Stimulated activated CD4-positive, alpha-beta T cell treated with anti-CD3 and anti-CD28 coated beads, Interleukin-12 subunit alpha, Interleukin-12 subunit beta, amount 100 ng/mL, for 24 hours (primary cell): ENCODE data around the gene PTPRT.
"Not testable (repeated sequence)": the region's sequence is repeated elsewhere in the genome, so short reads cannot be mapped to it uniquely, and the experiment has no call there.

ENCODE experiments used
- DNase-seq, 2 experiments: peaks; one replicate each; pipeline ENCODE4 v3.0.0-alpha.2; 2020; ENCODE audit warnings: low read depth in 2 of 2

PTPRT gene

GRCh38 chr20:42914302-42914701, 275.4 kb downstream of the PTPRT start:
- DNase-seq = no peak

GRCh38 chr20:42910808-42911207, 278.9 kb downstream of the PTPRT start:
- DNase-seq = not testable (repeated sequence)

- DNase-seq = no peak
Observed at GRCh38 chr20:42907730-42908129, 282.0 kb downstream of the PTPRT start.

- no peak for DNase-seq
Observed at GRCh38 chr20:42906120-42906519, 283.6 kb downstream of the PTPRT start.

- no peak for DNase-seq
Observed at GRCh38 chr20:42902509-42902908, 287.2 kb downstream of the PTPRT start.

- no peak for DNase-seq
Observed at GRCh38 chr20:42901689-42902440, 287.8 kb downstream of the PTPRT start.

GRCh38 chr20:42900764-42901163, 288.9 kb downstream of the PTPRT start:
- not testable (repeated sequence) for DNase-seq

GRCh38 chr20:42895020-42895419, 294.7 kb downstream of the PTPRT start:
- no peak for DNase-seq

GRCh38 chr20:42894483-42894882, 295.2 kb downstream of the PTPRT start:
- no peak for DNase-seq

- DNase-seq = no peak
Observed at GRCh38 chr20:42889517-42889916, 300.2 kb downstream of the PTPRT start.

- DNase-seq = no peak
Observed at GRCh38 chr20:42887281-42887680, 302.4 kb downstream of the PTPRT start.

- no peak for DNase-seq
Observed at GRCh38 chr20:42886801-42887200, 302.9 kb downstream of the PTPRT start.

GRCh38 chr20:42886046-42886445, 303.7 kb downstream of the PTPRT start:
- no peak for DNase-seq

- DNase-seq = no peak
Observed at GRCh38 chr20:42875581-42875980, 314.1 kb downstream of the PTPRT start.

- DNase-seq = no peak
Observed at GRCh38 chr20:42873259-42873658, 316.4 kb downstream of the PTPRT start.

- DNase-seq = no peak
Observed at GRCh38 chr20:42864116-42864515, 325.6 kb downstream of the PTPRT start.

- DNase-seq = no peak
Observed at GRCh38 chr20:42862446-42862845, 327.3 kb downstream of the PTPRT start.

- DNase-seq = no peak
Observed at GRCh38 chr20:42857446-42857845, 332.3 kb downstream of the PTPRT start.

GRCh38 chr20:42855896-42856295, 333.8 kb downstream of the PTPRT start:
- no peak for DNase-seq

GRCh38 chr20:42852691-42853090, 337.0 kb downstream of the PTPRT start:
- no peak for DNase-seq

- DNase-seq = no peak
Observed at GRCh38 chr20:42846784-42847490, 342.8 kb downstream of the PTPRT start.

- no peak for DNase-seq
Observed at GRCh38 chr20:42844751-42845150, 345.0 kb downstream of the PTPRT start.

GRCh38 chr20:42837456-42837855, 352.2 kb downstream of the PTPRT start:
- no peak for DNase-seq
